ENCODE measurements around the gene GIMAP2.

The GIMAP2 gene

GRCh38 chr7:150735596-150736358, 50.3 kb downstream of the GIMAP2 start:
- no peak for DNase-seq

- DNase-seq: no peak
These were observed 51.4 kb downstream of the GIMAP2 start for GRCh38 chr7:150736864-150737263.

- DNase-seq: no peak
These were observed 52.0 kb downstream of the GIMAP2 start, which contains the start of gene GIMAP5 for GRCh38 chr7:150737265-150738055. Gene GIMAP5, plus strand, starts transcription at chr7:150737418. Its CDS starts 3,467 bp downstream, at chr7:150740885.

DNA sequence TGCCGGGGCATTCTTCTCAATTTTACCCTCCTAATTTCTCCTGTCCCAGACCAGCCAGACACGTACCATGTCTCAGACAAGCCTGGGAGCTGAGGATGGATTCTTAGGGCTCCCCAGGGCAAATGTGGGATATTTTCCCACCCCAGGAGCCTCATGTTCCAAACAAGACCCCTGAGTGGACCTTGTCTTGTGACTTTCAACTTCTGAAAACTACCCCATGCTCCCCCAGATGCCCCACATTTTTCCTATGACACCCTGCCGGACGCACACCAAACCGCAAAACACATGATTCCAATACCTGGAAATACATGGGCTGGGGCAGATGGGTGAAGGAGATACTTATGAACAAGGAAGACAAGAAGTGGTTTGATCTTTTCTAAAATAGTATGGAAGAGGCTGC, 52.6 kb downstream of the GIMAP2 start:
- no peak for DNase-seq

DNA sequence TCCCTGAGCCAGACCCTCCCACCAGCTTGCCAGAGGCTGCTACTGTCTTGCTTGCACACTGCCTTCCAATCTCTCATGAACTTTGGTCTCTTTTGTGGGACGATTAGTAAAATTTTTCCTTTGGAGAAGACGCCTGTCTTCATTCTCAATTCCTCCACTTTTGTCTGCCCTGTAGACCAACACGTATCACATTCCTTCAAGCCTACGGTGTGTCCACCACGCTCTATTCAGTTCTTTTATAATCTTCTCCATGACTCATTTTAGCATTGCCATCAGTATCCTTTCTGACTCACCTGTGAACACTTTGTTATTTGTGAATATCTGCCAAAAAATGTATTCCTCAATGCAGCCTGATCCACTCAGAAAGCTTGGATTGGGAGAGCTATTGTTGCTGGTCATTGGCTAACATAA, 53.1 kb downstream of the GIMAP2 start:
- no peak for DNase-seq

DNA sequence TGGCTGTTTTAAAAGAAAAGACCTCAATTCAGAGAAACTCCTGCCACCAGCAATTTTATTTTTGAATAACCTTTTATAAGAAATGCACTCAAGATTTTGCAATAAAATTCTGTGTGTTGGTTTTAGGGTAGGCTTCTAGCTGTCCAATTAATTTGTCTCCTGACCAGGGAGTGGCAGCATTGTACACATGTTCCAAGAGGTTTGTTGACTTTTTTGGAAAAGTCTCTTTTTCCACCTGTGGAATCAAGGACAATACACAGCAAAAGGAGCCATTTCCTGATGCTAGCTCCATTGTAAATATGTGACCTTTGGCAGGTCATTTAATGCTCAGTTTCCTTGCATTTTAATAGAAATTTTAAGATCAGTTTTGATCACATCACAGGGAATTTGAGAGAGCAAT, 53.5 kb downstream of the GIMAP2 start:
- no peak for DNase-seq

- DNase-seq: no peak
These were observed 54.5 kb downstream of the GIMAP2 start for GRCh38 chr7:150740053-150740452.

DNA sequence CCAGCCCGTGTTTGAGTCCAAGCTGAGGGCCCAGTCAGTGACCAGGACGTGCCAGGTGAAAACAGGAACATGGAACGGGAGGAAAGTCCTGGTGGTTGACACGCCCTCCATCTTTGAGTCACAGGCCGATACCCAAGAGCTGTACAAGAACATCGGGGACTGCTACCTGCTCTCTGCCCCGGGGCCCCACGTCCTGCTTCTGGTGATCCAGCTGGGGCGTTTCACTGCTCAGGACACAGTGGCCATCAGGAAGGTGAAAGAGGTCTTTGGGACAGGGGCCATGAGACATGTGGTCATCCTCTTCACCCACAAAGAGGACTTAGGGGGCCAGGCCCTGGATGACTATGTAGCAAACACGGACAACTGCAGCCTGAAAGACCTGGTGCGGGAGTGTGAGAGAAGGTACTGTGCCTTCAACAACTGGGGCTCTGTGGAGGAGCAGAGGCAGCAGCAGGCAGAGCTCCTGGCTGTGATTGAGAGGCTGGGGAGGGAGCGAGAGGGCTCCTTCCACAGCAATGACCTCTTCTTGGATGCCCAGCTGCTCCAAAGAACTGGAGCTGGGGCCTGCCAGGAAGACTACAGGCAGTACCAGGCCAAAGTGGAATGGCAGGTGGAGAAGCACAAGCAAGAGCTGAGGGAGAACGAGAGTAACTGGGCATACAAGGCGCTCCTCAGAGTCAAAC, 56.9 kb downstream of the GIMAP2 start:
- no peak for DNase-seq

All from DMS79 (cell line).